KMS-11 (cell line): Measurements from ENCODE around the gene TATDN3.

Source experiments
- H2AFZ ChIP-seq: fragments of 200-600 bp; sonication (generic); 2 replicates; pipeline ENCODE4 v1.6.1; 2016; ENCODE audit warnings: antibody characterized with exemption, mixed run types, low read depth
- H3K27ac ChIP-seq: fragments of 200-600 bp; sonication (generic); 2 replicates; pipeline ENCODE4 v1.6.1; 2016; ENCODE audit warnings: mild to moderate bottlenecking, mixed run types
- H3K27me3 ChIP-seq: fragments of 200-600 bp; sonication (generic); 2 replicates; pipeline ENCODE4 v1.6.1; 2017; ENCODE audit warnings: mild to moderate bottlenecking, low read depth, mixed run types, moderate library complexity; ENCODE audit not compliant: insufficient read depth
- H3K36me3 ChIP-seq: fragments of 200-600 bp; sonication (generic); 2 replicates; pipeline ENCODE4 v1.6.1; 2017; ENCODE audit warnings: mild to moderate bottlenecking, mixed run types; ENCODE audit not compliant: insufficient read depth
- H3K4me1 ChIP-seq: fragments of 200-600 bp; sonication (generic); 2 replicates; pipeline ENCODE4 v1.6.1; 2016; ENCODE audit warnings: mild to moderate bottlenecking, low read depth, mixed run types; ENCODE audit not compliant: poor library complexity, severe bottlenecking
- H3K4me2 ChIP-seq: fragments of 200-600 bp; sonication (generic); 2 replicates; pipeline ENCODE4 v1.7.0; 2016; ENCODE audit warnings: mild to moderate bottlenecking, mixed run types
- H3K4me3 ChIP-seq: fragments of 200-600 bp; sonication (generic); IDR thresholded peaks from 2 replicates; pipeline ENCODE4 v1.6.1; 2017; ENCODE audit warnings: low read depth, low read length, mixed read lengths; ENCODE audit not compliant: insufficient read depth
- H3K79me2 ChIP-seq: fragments of 200-600 bp; sonication (generic); 2 replicates; pipeline ENCODE4 v1.6.1; 2016; ENCODE audit warnings: low read depth, mixed run types; ENCODE audit not compliant: insufficient read depth
- H3K9ac ChIP-seq: fragments of 200-600 bp; sonication (generic); 2 replicates; pipeline ENCODE4 v1.6.1; 2016; ENCODE audit warnings: mild to moderate bottlenecking, mixed run types
- H4K20me1 ChIP-seq: fragments of 200-600 bp; sonication (generic); 2 replicates; pipeline ENCODE4 v1.6.1; 2016; ENCODE audit warnings: mild to moderate bottlenecking, mixed run types; ENCODE audit not compliant: insufficient read depth
- CTCF ChIP-seq: fragments of 200-600 bp; sonication (generic); conservative IDR thresholded peaks from 2 replicates; pipeline ENCODE4 v1.6.1; 2017; ENCODE audit warnings: low read depth, mild to moderate bottlenecking, antibody characterized with exemption, low read length, moderate library complexity, mixed read lengths

TATDN3 gene

GRCh38 chr1:212852105-212852688 lies 60.5 kb downstream of the TATDN3 start:
- no peaks in the 10 kb centered on the region for H3K27me3 ChIP-seq

GRCh38 chr1:212853658-212854057 lies 62.0 kb downstream of the TATDN3 start:
- H3K36me3 ChIP-seq, result no peaks in the 10 kb centered on the region
- H2AFZ ChIP-seq, result no peak overlapping the region
- H3K9ac ChIP-seq, result no peak overlapping the region
- H4K20me1 ChIP-seq, result no peaks in the 10 kb centered on the region
- no peak overlapping the region for H3K27ac ChIP-seq
- peaks cover 11% of the 10 kb centered on the region for H3K79me2 ChIP-seq
- peaks cover 9% of the 10 kb centered on the region for H3K4me1 ChIP-seq
- H3K4me2 ChIP-seq, result no peak overlapping the region
- H3K4me3 ChIP-seq, result no peak overlapping the region
- H3K27me3 ChIP-seq, result no peaks in the 10 kb centered on the region
- TF ChIP-seq CTCF, result no peak

More at GRCh38 chr1:212852105-212852688, 60.5 kb downstream of the TATDN3 start:
- Histone ChIP-seq H3K4me1 (peaks cover 9% of the 10 kb centered on the region), H3K9ac (no peak overlapping the region), H3K36me3 (no peaks in the 10 kb centered on the region), H2AFZ (no peak overlapping the region), H3K4me3 (no peak overlapping the region), H3K27ac (no peak overlapping the region), H4K20me1 (no peaks in the 10 kb centered on the region), H3K79me2 (peaks cover 10% of the 10 kb centered on the region; the same call in 1 of the 2 replicates), H3K4me2 (no peak overlapping the region)
- no peak for TF ChIP-seq CTCF

DNA sequence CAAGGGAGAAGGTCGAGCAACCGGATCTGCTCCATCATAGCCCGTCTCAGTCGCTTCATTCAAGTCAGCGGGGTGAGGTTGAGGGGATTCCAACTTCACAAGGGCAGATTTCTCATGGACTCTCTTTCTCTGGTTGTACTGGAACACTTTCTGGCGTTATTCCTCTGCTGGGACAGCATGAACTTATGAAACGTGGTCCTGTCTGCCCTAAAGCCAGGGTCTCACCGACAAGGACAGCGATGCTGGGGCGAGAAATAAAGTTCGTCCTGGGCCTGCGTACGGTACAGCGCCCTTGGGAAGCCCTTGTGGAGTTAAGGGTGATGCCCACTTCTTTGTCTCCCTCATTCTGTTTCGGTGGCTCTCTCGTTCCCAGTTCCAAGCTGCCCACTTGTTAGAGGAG lies 65.1 kb downstream of the TATDN3 start:
- no peak for TF ChIP-seq CTCF
- Histone ChIP-seq H2AFZ (peak overlapping the region; percentile 74; the same call in 1 of the 2 replicates), H3K4me3 (no peak overlapping the region), H3K36me3 (no peaks in the 10 kb centered on the region), H3K4me2 (peak overlapping the region; percentile 67), H3K27ac (peak overlapping the region; percentile 66; the same call in 1 of the 2 replicates), H3K9ac (peak overlapping the region; percentile 79; the same call in 1 of the 2 replicates), H3K4me1 (peaks cover 35% of the 10 kb centered on the region), H3K27me3 (no peaks in the 10 kb centered on the region), H3K79me2 (peaks cover 38% of the 10 kb centered on the region), H4K20me1 (no peaks in the 10 kb centered on the region)

GRCh38 chr1:212857992-212858460 lies 66.3 kb downstream of the TATDN3 start, which contains the start of gene FLVCR1:
Gene FLVCR1, plus strand, starts transcription at chr1:212858275. Its CDS starts 178 bp downstream, at chr1:212858453.
- Histone ChIP-seq H3K27me3 (no peaks in the 10 kb centered on the region), H3K9ac (peak within 1 kb of the TSS; percentile 79), H3K4me3 (peak within 1 kb of the TSS; percentile 94), H2AFZ (peak within 1 kb of the TSS; percentile 74), H3K4me2 (peak within 1 kb of the TSS; percentile 98), H3K4me1 (peaks cover 35% of the 10 kb centered on the region), H3K36me3 (no peaks in the 10 kb centered on the region), H4K20me1 (no peaks in the 10 kb centered on the region), H3K27ac (peak within 1 kb of the TSS; percentile 66), H3K79me2 (peaks cover 51% of the 10 kb centered on the region)
- TF ChIP-seq CTCF, result no peak
